HEK293 (cell line): ENCODE data around the gene ACSM5.

Experiments used
- CTCF ChIA-PET: fragments of 350-600 bp; formaldehyde crosslinking; extraction: SDS; loops from one replicate; lab custom pipeline; 2021; ENCODE audit warnings: antibody characterized with exemption; lab: Yijun Ruan, JAX
- POLR2A ChIA-PET: fragments of 300-600 bp; formaldehyde crosslinking; extraction: SDS; loops from one replicate; lab custom pipeline; 2020; ENCODE audit warnings: antibody characterized with exemption, inconsistent platforms; lab: Yijun Ruan, JAX
- H3K27ac ChIP-seq: fragments of 200-500 bp; sonication (Bioruptor generic); 2 replicates; pipeline ENCODE4 v1.5.1; 2014; ENCODE audit warnings: low read depth, low read length, control low read depth, inconsistent platforms; ENCODE audit errors: extremely low read depth
- H3K36me3 ChIP-seq, 2 experiments: fragments of 200-500 bp in 1 of 2; sonication (Bioruptor generic) in 1 of 2; 1 replicate in 1 of 2; 2 replicates in 1 of 2; pipeline ENCODE4 v1.5.1; 2014 to 2017; ENCODE audit warnings: inconsistent platforms in 2 of 2, low read length in 2 of 2; ENCODE audit not compliant: control insufficient read depth in 2 of 2, insufficient read depth in 1 of 2
- H3K4me1 ChIP-seq: fragments of 200-500 bp; sonication (Bioruptor generic); 2 replicates; pipeline ENCODE4 v1.5.1; 2014; ENCODE audit warnings: mild to moderate bottlenecking, low read length, inconsistent platforms; ENCODE audit not compliant: control insufficient read depth, insufficient read depth
- H3K4me3 ChIP-seq: 2 replicates; pipeline ENCODE4 v1.5.1; 2011; ENCODE audit warnings: low read depth, mild to moderate bottlenecking, control low read depth, low read length, moderate library complexity
- H3K9me3 ChIP-seq: fragments of 200-500 bp; sonication (Bioruptor generic); 2 replicates; pipeline ENCODE4 v1.5.1; 2014; ENCODE audit warnings: low read depth, low read length, inconsistent platforms; ENCODE audit not compliant: control insufficient read depth, insufficient read depth
- BCL11B ChIP-seq: fragments of 450-650 bp; formaldehyde crosslinking; IDR thresholded peaks from 2 replicates; pipeline ENCODE4 v1.5.1; 2016; ENCODE audit warnings: low read depth, missing biosample characterization, missing genetic modification characterization
- KLF16 ChIP-seq: fragments of 450-650 bp; formaldehyde crosslinking; IDR thresholded peaks from 2 replicates; pipeline ENCODE4 v1.5.1; 2017; ENCODE audit warnings: missing biosample characterization, missing genetic modification characterization
- MYNN ChIP-seq: fragments of 450-650 bp; formaldehyde crosslinking; IDR thresholded peaks from 2 replicates; pipeline ENCODE4 v1.5.1; 2016; ENCODE audit warnings: missing biosample characterization, missing genetic modification characterization, borderline replicate concordance
- PRDM2 ChIP-seq: fragments of 450-650 bp; formaldehyde crosslinking; IDR thresholded peaks from 2 replicates; pipeline ENCODE4 v1.5.1; 2016; ENCODE audit warnings: missing biosample characterization, missing genetic modification characterization, borderline replicate concordance
- REST ChIP-seq: fragments of 450-650 bp; formaldehyde crosslinking; IDR thresholded peaks from 2 replicates; pipeline ENCODE4 v1.5.1; 2016; ENCODE audit warnings: missing biosample characterization, missing genetic modification characterization
- YY2 ChIP-seq: fragments of 450-650 bp; formaldehyde crosslinking; IDR thresholded peaks from 2 replicates; pipeline ENCODE4 v1.5.1; 2016; ENCODE audit warnings: missing biosample characterization, missing genetic modification characterization
- ZBTB1 ChIP-seq: fragments of 450-650 bp; formaldehyde crosslinking; IDR thresholded peaks from 2 replicates; pipeline ENCODE4 v1.5.1; 2016; ENCODE audit warnings: missing biosample characterization, missing genetic modification characterization
- ZNF132 ChIP-seq: fragments of 450-650 bp; formaldehyde crosslinking; IDR thresholded peaks from 2 replicates; pipeline ENCODE4 v1.5.1; 2017; ENCODE audit warnings: missing biosample characterization, missing genetic modification characterization, borderline replicate concordance
- ZNF157 ChIP-seq: fragments of 450-650 bp; formaldehyde crosslinking; IDR thresholded peaks from 2 replicates; pipeline ENCODE4 v1.5.1; 2016; ENCODE audit warnings: missing biosample characterization, missing genetic modification characterization
- ZNF16 ChIP-seq: fragments of 450-650 bp; formaldehyde crosslinking; IDR thresholded peaks from 2 replicates; pipeline ENCODE4 v1.5.1; 2016; ENCODE audit warnings: low read depth, missing biosample characterization, missing genetic modification characterization
- ZNF211 ChIP-seq: fragments of 450-650 bp; formaldehyde crosslinking; IDR thresholded peaks from 2 replicates; pipeline ENCODE4 v1.5.1; 2016; ENCODE audit warnings: low read depth, missing biosample characterization, missing genetic modification characterization
- ZNF24 ChIP-seq: fragments of 450-650 bp; formaldehyde crosslinking; IDR thresholded peaks from 2 replicates; pipeline ENCODE4 v1.5.1; 2016; ENCODE audit warnings: missing biosample characterization, missing genetic modification characterization
- ZNF311 ChIP-seq: fragments of 450-650 bp; formaldehyde crosslinking; IDR thresholded peaks from 2 replicates; pipeline ENCODE4 v1.5.1; 2017; ENCODE audit warnings: missing biosample characterization, missing genetic modification characterization, borderline replicate concordance
- ZNF488 ChIP-seq: fragments of 450-650 bp; formaldehyde crosslinking; IDR thresholded peaks from 2 replicates; pipeline ENCODE4 v1.5.1; 2016; ENCODE audit warnings: missing biosample characterization, missing genetic modification characterization
- ZNF560 ChIP-seq: fragments of 450-650 bp; formaldehyde crosslinking; IDR thresholded peaks from 2 replicates; pipeline ENCODE4 v1.5.1; 2017; ENCODE audit warnings: missing biosample characterization, missing genetic modification characterization, borderline replicate concordance
- ZNF776 ChIP-seq: fragments of 450-650 bp; formaldehyde crosslinking; IDR thresholded peaks from 2 replicates; pipeline ENCODE4 v1.5.0; 2017; ENCODE audit warnings: missing biosample characterization, missing genetic modification characterization, borderline replicate concordance
- ZNF837 ChIP-seq: fragments of 450-650 bp; formaldehyde crosslinking; IDR thresholded peaks from 2 replicates; pipeline ENCODE4 v1.5.1; 2016; ENCODE audit warnings: missing biosample characterization, missing genetic modification characterization
- ZNF843 ChIP-seq: fragments of 450-650 bp; formaldehyde crosslinking; IDR thresholded peaks from 2 replicates; pipeline ENCODE4 v1.5.1; 2016; ENCODE audit warnings: missing biosample characterization, missing genetic modification characterization
- TF ChIP-seq, protein P1 (sequence below): fragments of 450-650 bp; formaldehyde crosslinking; IDR thresholded peaks from 2 replicates; pipeline ENCODE4 v1.5.1; 2016; ENCODE audit warnings: missing biosample characterization, missing genetic modification characterization

ACSM5 gene

DNA sequence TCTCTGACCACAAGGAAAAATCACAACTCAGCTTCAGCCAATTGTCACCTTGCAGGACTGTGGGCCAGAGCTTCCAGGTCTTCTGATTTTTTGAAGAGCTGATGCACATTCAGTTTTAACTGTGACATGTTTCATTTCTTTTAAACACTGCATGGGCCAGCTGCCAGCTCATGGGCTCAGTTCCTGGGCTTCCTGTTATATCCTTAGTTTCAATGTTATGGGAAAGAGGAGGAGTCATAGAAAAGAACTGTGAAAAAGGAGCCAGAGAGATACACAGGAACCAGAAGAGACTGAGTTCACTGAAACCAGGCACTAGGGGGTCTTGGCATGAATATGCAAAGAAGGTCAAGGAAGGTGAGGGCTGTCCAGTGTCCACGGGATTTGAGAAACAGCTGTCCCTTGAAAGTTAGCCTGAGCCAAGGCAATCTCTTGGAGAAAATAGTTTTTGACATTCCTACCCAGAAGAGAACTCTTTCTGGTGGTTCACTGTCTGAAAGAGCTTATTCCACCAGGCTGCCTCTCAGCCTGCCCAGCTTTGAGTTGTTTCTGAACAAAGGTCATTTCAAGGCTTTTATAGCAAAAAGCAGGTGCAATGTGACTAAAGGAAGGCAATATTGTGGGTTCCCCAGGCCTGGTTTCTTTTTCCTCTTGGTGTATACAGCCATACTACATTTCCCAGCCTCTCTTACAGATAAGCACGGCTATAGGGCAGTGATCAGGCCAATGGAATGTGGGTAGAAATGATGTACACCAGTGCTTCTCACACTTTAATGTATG lies 15.3 kb upstream of the ACSM5 start:
- no peak for TF ChIP-seq YY2 (tag by site-specific recombination)
- no peak for TF ChIP-seq ZNF211 (tag by site-specific recombination)
- TF ChIP-seq ZNF157 (tag by site-specific recombination) = no peak
- TF ChIP-seq ZNF132 (tag by site-specific recombination) = no peak
- Histone ChIP-seq H3K36me3 (no peaks in the 10 kb centered on the region), H3K4me1 (no peaks in the 10 kb centered on the region), H3K4me3 (no peak overlapping the region), H3K27ac (no peak overlapping the region), H3K9me3 (no peaks in the 10 kb centered on the region)
- ChIA-PET CTCF (interaction anchor here (0.6 to 2.6 kb wide), 3 partner anchors 9 to 317 kb away, joined by 3 to 19 read pairs (median 3); no protein-coding TSS in a partner anchor), POLR2A (no interaction called here)

GRCh38 chr16:20395946-20396345 lies 13.4 kb upstream of the ACSM5 start:
- no peaks in the 10 kb centered on the region for H3K9me3 ChIP-seq

More at GRCh38 chr16:20395946-20396345, 13.4 kb upstream of the ACSM5 start:
- Histone ChIP-seq H3K27ac (no peak overlapping the region), H3K36me3 (no peaks in the 10 kb centered on the region), H3K4me3 (no peak overlapping the region), H3K4me1 (no peaks in the 10 kb centered on the region)
- ChIA-PET POLR2A (no interaction called here), CTCF (interaction anchor here (1.3 to 2.6 kb wide), 2 partner anchors 10 to 11 kb away, joined by 6 to 19 read pairs; no protein-coding TSS in a partner anchor)
- TF ChIP-seq ZNF24 (tag by site-specific recombination) = no peak
- TF ChIP-seq BCL11B = no peak
- TF ChIP-seq ZNF560 (tag by site-specific recombination) = no peak
- TF ChIP-seq PRDM2 (tag by site-specific recombination) = no peak
- no peak for TF ChIP-seq ZNF16
- no peak for TF ChIP-seq ZNF843
- no peak for TF ChIP-seq REST (tag by site-specific recombination)
- TF ChIP-seq ZNF311 (tag by site-specific recombination) = no peak
- no peak for TF ChIP-seq MYNN (tag by site-specific recombination)
- no peak for TF ChIP-seq ZNF837
- TF ChIP-seq ZBTB1 (tag by site-specific recombination) = no peak
- TF ChIP-seq KLF16 (tag by site-specific recombination) = no peak
- no peak for TF ChIP-seq ZNF488
- TF ChIP-seq, protein P1, sequence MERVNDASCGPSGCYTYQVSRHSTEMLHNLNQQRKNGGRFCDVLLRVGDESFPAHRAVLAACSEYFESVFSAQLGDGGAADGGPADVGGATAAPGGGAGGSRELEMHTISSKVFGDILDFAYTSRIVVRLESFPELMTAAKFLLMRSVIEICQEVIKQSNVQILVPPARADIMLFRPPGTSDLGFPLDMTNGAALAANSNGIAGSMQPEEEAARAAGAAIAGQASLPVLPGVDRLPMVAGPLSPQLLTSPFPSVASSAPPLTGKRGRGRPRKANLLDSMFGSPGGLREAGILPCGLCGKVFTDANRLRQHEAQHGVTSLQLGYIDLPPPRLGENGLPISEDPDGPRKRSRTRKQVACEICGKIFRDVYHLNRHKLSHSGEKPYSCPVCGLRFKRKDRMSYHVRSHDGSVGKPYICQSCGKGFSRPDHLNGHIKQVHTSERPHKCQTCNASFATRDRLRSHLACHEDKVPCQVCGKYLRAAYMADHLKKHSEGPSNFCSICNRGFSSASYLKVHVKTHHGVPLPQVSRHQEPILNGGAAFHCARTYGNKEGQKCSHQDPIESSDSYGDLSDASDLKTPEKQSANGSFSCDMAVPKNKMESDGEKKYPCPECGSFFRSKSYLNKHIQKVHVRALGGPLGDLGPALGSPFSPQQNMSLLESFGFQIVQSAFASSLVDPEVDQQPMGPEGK (tag by site-specific recombination) = no peak
- no peak for TF ChIP-seq ZNF776
